ENCODE results near the gene PTPRN2.

DNA sequence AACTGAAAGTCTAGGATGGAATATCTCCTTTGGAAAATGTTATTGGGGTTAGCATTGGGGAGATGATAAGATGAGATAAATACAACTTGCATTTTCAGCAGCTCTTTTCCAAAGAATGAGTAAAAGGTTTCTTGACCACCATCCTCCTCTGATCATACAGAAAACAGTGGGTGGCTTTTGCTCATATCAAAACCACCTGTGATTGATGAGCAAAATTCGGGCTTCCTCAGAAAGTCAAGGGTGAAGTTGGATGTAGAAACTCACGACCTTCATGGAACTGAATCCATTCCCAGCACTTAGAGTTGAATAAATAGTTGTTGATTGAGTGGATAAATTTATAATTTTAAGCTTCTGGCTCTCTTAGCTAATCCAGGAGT lies 1092.5 kb downstream of the PTPRN2 start:
- TF ChIP-seq, protein P1, sequence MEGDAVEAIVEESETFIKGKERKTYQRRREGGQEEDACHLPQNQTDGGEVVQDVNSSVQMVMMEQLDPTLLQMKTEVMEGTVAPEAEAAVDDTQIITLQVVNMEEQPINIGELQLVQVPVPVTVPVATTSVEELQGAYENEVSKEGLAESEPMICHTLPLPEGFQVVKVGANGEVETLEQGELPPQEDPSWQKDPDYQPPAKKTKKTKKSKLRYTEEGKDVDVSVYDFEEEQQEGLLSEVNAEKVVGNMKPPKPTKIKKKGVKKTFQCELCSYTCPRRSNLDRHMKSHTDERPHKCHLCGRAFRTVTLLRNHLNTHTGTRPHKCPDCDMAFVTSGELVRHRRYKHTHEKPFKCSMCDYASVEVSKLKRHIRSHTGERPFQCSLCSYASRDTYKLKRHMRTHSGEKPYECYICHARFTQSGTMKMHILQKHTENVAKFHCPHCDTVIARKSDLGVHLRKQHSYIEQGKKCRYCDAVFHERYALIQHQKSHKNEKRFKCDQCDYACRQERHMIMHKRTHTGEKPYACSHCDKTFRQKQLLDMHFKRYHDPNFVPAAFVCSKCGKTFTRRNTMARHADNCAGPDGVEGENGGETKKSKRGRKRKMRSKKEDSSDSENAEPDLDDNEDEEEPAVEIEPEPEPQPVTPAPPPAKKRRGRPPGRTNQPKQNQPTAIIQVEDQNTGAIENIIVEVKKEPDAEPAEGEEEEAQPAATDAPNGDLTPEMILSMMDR (IDR thresholded peaks at IDR 0.05): no peak
- TF ChIP-seq EP300 (IDR thresholded peaks at IDR 0.05): no peak
